DOHH2 (cell line): ENCODE results near the gene POLR2J.
A peak's percentile ranks its signal among the peaks of the same experiment; 100 is the strongest.

ENCODE experiments used
- H3F3A ChIP-seq: fragments of 200-600 bp; sonication (generic), shearing (Covaris generic); 2 replicates; pipeline ENCODE4 v1.6.0; 2016; ENCODE audit warnings: antibody characterized with exemption, mild to moderate bottlenecking; ENCODE audit not compliant: control insufficient read depth, insufficient read depth
- H3K27ac ChIP-seq: fragments of 200-600 bp; sonication (generic); 2 replicates; pipeline ENCODE4 v1.5.1; 2014; ENCODE audit warnings: low read depth, mild to moderate bottlenecking, low read length, moderate library complexity
- H3K27me3 ChIP-seq: fragments of 200-600 bp; sonication (generic); 2 replicates; pipeline ENCODE4 v1.6.1; 2014; ENCODE audit warnings: mild to moderate bottlenecking, low read length, mixed read lengths; ENCODE audit not compliant: control insufficient read depth
- H3K36me3 ChIP-seq: fragments of 200-600 bp; sonication (generic); 2 replicates; pipeline ENCODE4 v1.6.1; 2014; ENCODE audit warnings: mild to moderate bottlenecking, low read length, moderate library complexity, mixed read lengths; ENCODE audit not compliant: control insufficient read depth
- H3K4me1 ChIP-seq: fragments of 200-600 bp; sonication (generic); 2 replicates; pipeline ENCODE4 v1.6.1; 2014; ENCODE audit warnings: mild to moderate bottlenecking, low read length, mixed read lengths; ENCODE audit not compliant: control insufficient read depth
- H3K4me2 ChIP-seq: fragments of 200-600 bp; sonication (generic); 2 replicates; pipeline ENCODE4 v1.6.0; 2014; ENCODE audit warnings: mild to moderate bottlenecking, low read length, moderate library complexity
- H3K4me3 ChIP-seq: fragments of 200-600 bp; sonication (generic); 2 replicates; pipeline ENCODE4 v1.5.1; 2014; ENCODE audit warnings: mild to moderate bottlenecking, low read length, mixed read lengths
- H3K79me2 ChIP-seq: fragments of 200-600 bp; sonication (generic); 2 replicates; pipeline ENCODE4 v1.6.1; 2014; ENCODE audit warnings: mild to moderate bottlenecking, low read length, mixed read lengths; ENCODE audit not compliant: control insufficient read depth
- H3K9me2 ChIP-seq: fragments of 200-600 bp; sonication (generic); replicated peaks from 2 replicates; pipeline ENCODE4 v1.6.1; 2014; ENCODE audit warnings: mild to moderate bottlenecking, low read length, mixed read lengths; ENCODE audit not compliant: control insufficient read depth
- H3K9me3 ChIP-seq: fragments of 200-600 bp; sonication (generic); 2 replicates; pipeline ENCODE4 v1.6.1; 2014; ENCODE audit warnings: antibody characterized with exemption, low read length, mixed read lengths; ENCODE audit not compliant: control insufficient read depth, insufficient read depth
- H4K20me1 ChIP-seq: fragments of 200-600 bp; sonication (generic); 2 replicates; pipeline ENCODE4 v1.6.0; 2014; ENCODE audit warnings: low read depth, mild to moderate bottlenecking, antibody characterized with exemption, low read length, moderate library complexity; ENCODE audit not compliant: control insufficient read depth, insufficient read depth
- CTCF ChIP-seq: fragments of 200-600 bp; sonication (generic); IDR thresholded peaks from one replicate; pipeline ENCODE4 v1.5.1; 2014; ENCODE audit warnings: antibody characterized with exemption, mild to moderate bottlenecking, low read depth, low read length; ENCODE audit not compliant: poor library complexity, severe bottlenecking
- EZH2phosphoT487 ChIP-seq: fragments of 200-600 bp; sonication (generic); IDR thresholded peaks from 2 replicates; pipeline ENCODE4 v1.6.1; 2017; ENCODE audit warnings: borderline replicate concordance, mild to moderate bottlenecking, antibody characterized with exemption, low read length, moderate library complexity, mixed read lengths

POLR2J gene

GRCh38 chr7:102467581-102468477, 10.9 kb downstream of the POLR2J start:
- H3K27me3 ChIP-seq = no peaks in the 10 kb centered on the region
- H3K79me2 ChIP-seq = peaks cover 30% of the 10 kb centered on the region
- peaks cover 26% of the 10 kb centered on the region for H3K4me1 ChIP-seq
- H3K36me3 ChIP-seq = peaks cover 61% of the 10 kb centered on the region
- H3K27ac ChIP-seq = no peak overlapping the region
- TF ChIP-seq EZH2phosphoT487 (no peak), CTCF (no peak)
- no peaks in the 10 kb centered on the region for H3K9me3 ChIP-seq
- H3K4me2 ChIP-seq = no peak overlapping the region
- H3K4me3 ChIP-seq = no peak overlapping the region
- peaks cover 12% of the 10 kb centered on the region; the same call in 1 of the 2 replicates for H4K20me1 ChIP-seq
- H3F3A ChIP-seq = peaks cover 4% of the 10 kb centered on the region; the same call in 1 of the 2 replicates
- H3K9me2 ChIP-seq = no peaks in the 10 kb centered on the region

GRCh38 chr7:102466097-102466496, 12.6 kb downstream of the POLR2J start:
- no peaks in the 10 kb centered on the region for H3K9me2 ChIP-seq
- no peak for TF ChIP-seq EZH2phosphoT487
- TF ChIP-seq CTCF = no peak
- H3K27me3 ChIP-seq = no peaks in the 10 kb centered on the region
- no peaks in the 10 kb centered on the region for H3K9me3 ChIP-seq
- H4K20me1 ChIP-seq = 0 out of 2 replicates have a peak, but pooled peaks cover 10% of the 10 kb centered on the region
- peak overlapping the region; percentile 94 for H3K4me3 ChIP-seq
- peak overlapping the region; percentile 86 for H3K4me2 ChIP-seq
- H3K27ac ChIP-seq = peak overlapping the region; percentile 58
- peaks cover 26% of the 10 kb centered on the region for H3K4me1 ChIP-seq
- H3K36me3 ChIP-seq = peaks cover 44% of the 10 kb centered on the region
- peaks cover 4% of the 10 kb centered on the region; the same call in 1 of the 2 replicates for H3F3A ChIP-seq
- H3K79me2 ChIP-seq = peaks cover 37% of the 10 kb centered on the region

- Histone ChIP-seq H3K27me3 (no peaks in the 10 kb centered on the region), H3K36me3 (peaks cover 34% of the 10 kb centered on the region), H3K4me2 (peak within 1 kb of the TSS; percentile 86), H3K27ac (peak within 1 kb of the TSS; percentile 58), H3K9me3 (no peaks in the 10 kb centered on the region), H3F3A (peaks cover 4% of the 10 kb centered on the region; the same call in 1 of the 2 replicates), H3K9me2 (no peaks in the 10 kb centered on the region), H3K4me1 (peaks cover 26% of the 10 kb centered on the region), H3K4me3 (peak within 1 kb of the TSS; percentile 94), H4K20me1 (0 out of 2 replicates have a peak, but pooled peaks cover 10% of the 10 kb centered on the region), H3K79me2 (peaks cover 37% of the 10 kb centered on the region)
- TF ChIP-seq CTCF = peak; percentile 20
- TF ChIP-seq EZH2phosphoT487 = no peak
Observed at GRCh38 chr7:102464577-102465280, 14.0 kb downstream of the POLR2J start, which contains the start of the genes ALKBH4 and LRWD1. TSS of gene ALKBH4 (minus strand) at chr7:102464863. CDS start at chr7:102464836, 27 bp downstream. TSS of gene LRWD1 (plus strand) at chr7:102464984. CDS start at chr7:102465081, 97 bp downstream.
